ENCODE results near the gene PSD. TPM values are rescaled to one million over a fixed set of nuclear protein-coding genes. Genes with fewer than 3 reads are reported as not detected.
A peak's percentile ranks its signal among the peaks of the same experiment; 100 is the strongest.

Gene PSD
- total and polyA plus RNA-seq, 11 donors = 0.14 to 1.7 (median 0.84) TPM

- peak overlapping the region in 2 of 12 donors; percentile 98 to 99 for H3K4me3 ChIP-seq
These were observed 4.9 kb upstream of the PSD start for GRCh38 chr10:102423372-102423968.

GRCh38 chr10:102422545-102423129 is 4.1 kb upstream of the PSD start:
- H3K9me3 ChIP-seq = no peaks in the 10 kb centered on the region
- TF ChIP-seq CTCF (IDR thresholded peaks at IDR 0.05) (peak; percentile 66 to 91 (median 78)), POLR2A (IDR thresholded peaks at IDR 0.05) (peak in 1 of 2 donors; percentile 20)
- peak; percentile 78 to 92 (median 83) for DNase-seq
- WGBS, 4 donors = 4 to 7% (median 6%) methylated on average over 16 to 28 of the region's 28 CpGs
- peaks cover 0 to 25% (median 13%) of the 10 kb centered on the region in 9 donors for H3K36me3 ChIP-seq
- H3K27me3 ChIP-seq = peaks cover 0 to 17% (median 7%) of the 10 kb centered on the region in 9 donors
- peak overlapping the region in 11 of 12 donors; percentile 80 to 96 (median 91) for H3K27ac ChIP-seq
- H3K4me3 ChIP-seq = peak overlapping the region; percentile 52 to 99 (median 88)
- intact Hi-C loops (cut with DNase I) = loop anchor here in 4 of 10 donors (1.0 to 5.0 kb wide), 4 partner anchors 9 to 55 kb away; no protein-coding TSS in a partner anchor
- peaks cover 6 to 45% (median 28%) of the 10 kb centered on the region in 12 donors for H3K4me1 ChIP-seq
- ATAC-seq = peak; percentile 37 to 70 (median 63)

More at GRCh38 chr10:102423372-102423968, 4.9 kb upstream of the PSD start:
- no peaks in the 10 kb centered on the region for H3K9me3 ChIP-seq
- no peak for TF ChIP-seq POLR2A (IDR thresholded peaks at IDR 0.05)
- TF ChIP-seq CTCF (IDR thresholded peaks at IDR 0.05) = no peak
- H3K4me1 ChIP-seq = peaks cover 6 to 43% (median 28%) of the 10 kb centered on the region in 12 donors
- intact Hi-C loops (cut with DNase I) = loop anchor here in 2 of 10 donors (5.0 kb wide), 2 partner anchors 39 to 54 kb away; no protein-coding TSS in a partner anchor
- no peak for DNase-seq
- peaks cover 0 to 25% (median 13%) of the 10 kb centered on the region in 9 donors for H3K36me3 ChIP-seq
- peak overlapping the region in 2 of 12 donors; percentile 91 to 96 for H3K27ac ChIP-seq
- ATAC-seq = no peak
- H3K27me3 ChIP-seq = peaks cover 0 to 9% (median 2%) of the 10 kb centered on the region in 9 donors
- 90 to 92% (median 91%) methylated on average over 13 of the region's 13 CpGs for WGBS, 4 donors

GRCh38 chr10:102421757-102422512 is 3.4 kb upstream of the PSD start:
- peaks cover 0 to 21% (median 8%) of the 10 kb centered on the region in 9 donors for H3K27me3 ChIP-seq
- TF ChIP-seq CTCF (IDR thresholded peaks at IDR 0.05) = no peak
- no peak for TF ChIP-seq POLR2A (IDR thresholded peaks at IDR 0.05)
- intact Hi-C loops (cut with DNase I) = loop anchor here in 5 of 10 donors (1.0 to 5.0 kb wide), 6 partner anchors 9 to 57 kb away; partner anchors contain the start of gene NFKB2 (in 3 of the 5)
- no peaks in the 10 kb centered on the region for H3K9me3 ChIP-seq
- peaks cover 0 to 25% (median 13%) of the 10 kb centered on the region in 9 donors for H3K36me3 ChIP-seq
- peaks cover 6 to 45% (median 28%) of the 10 kb centered on the region in 12 donors for H3K4me1 ChIP-seq
- peak in 3 of 4 donors; percentile 1 to 21 (median 4) for ATAC-seq
- peak in 1 of 5 donors; percentile 34 for DNase-seq
- WGBS, 4 donors = 0 to 2% (median 1%) methylated on average over 19 to 62 of the region's 62 CpGs
- peak overlapping the region; percentile 52 to 99 (median 88) for H3K4me3 ChIP-seq
- peak overlapping the region; percentile 61 to 96 (median 90) for H3K27ac ChIP-seq
